Effector memory CD4-positive, alpha-beta T cell (primary cell): Measurements from ENCODE around the gene UBB.

Experiments used
- DNase-seq, 3 donors: peaks; one replicate each; pipeline ENCODE4 v3.0.0-alpha.2; 2020
- H3K27ac ChIP-seq: 2 replicates; pipeline ENCODE4 v1.7.0; 2013; ENCODE audit warnings: mild to moderate bottlenecking, low read length, moderate library complexity; ENCODE audit not compliant: insufficient read depth, poor library complexity, severe bottlenecking
- H3K27me3 ChIP-seq: replicated peaks from 2 replicates; pipeline ENCODE4 v1.7.0; 2013; ENCODE audit warnings: mild to moderate bottlenecking, low read length; ENCODE audit not compliant: insufficient read depth, control insufficient read depth, poor library complexity, severe bottlenecking
- H3K36me3 ChIP-seq: 2 replicates; pipeline ENCODE4 v1.7.0; 2013; ENCODE audit warnings: mild to moderate bottlenecking, low read length, moderate library complexity; ENCODE audit not compliant: control insufficient read depth, insufficient read depth
- H3K4me1 ChIP-seq: 2 replicates; pipeline ENCODE4 v1.7.0; 2013; ENCODE audit warnings: low read length, mild to moderate bottlenecking; ENCODE audit not compliant: control insufficient read depth, insufficient read depth, poor library complexity, severe bottlenecking
- H3K4me3 ChIP-seq: 2 replicates; pipeline ENCODE4 v1.7.0; 2013; ENCODE audit warnings: low read length, low read depth, mild to moderate bottlenecking; ENCODE audit not compliant: insufficient read depth, poor library complexity, severe bottlenecking
- H3K9me3 ChIP-seq: 2 replicates; pipeline ENCODE4 v1.7.0; 2013; ENCODE audit warnings: mild to moderate bottlenecking, low read length, moderate library complexity; ENCODE audit not compliant: control insufficient read depth

The UBB gene

GRCh38 chr17:16417399-16417798 is 36.5 kb downstream of the UBB start:
- DNase-seq, result no peak
- H3K36me3 ChIP-seq, result peaks cover 39% of the 10 kb centered on the region
- H3K4me1 ChIP-seq, result peaks cover 47% of the 10 kb centered on the region
- no peaks in the 10 kb centered on the region for H3K27me3 ChIP-seq
- no peak overlapping the region for H3K4me3 ChIP-seq
- H3K9me3 ChIP-seq, result no peaks in the 10 kb centered on the region
- H3K27ac ChIP-seq, result peak overlapping the region; percentile 90

- peak overlapping the region; percentile 54 for H3K27ac ChIP-seq
- H3K36me3 ChIP-seq, result peaks cover 46% of the 10 kb centered on the region
- no peak overlapping the region for H3K4me3 ChIP-seq
- no peaks in the 10 kb centered on the region for H3K9me3 ChIP-seq
- H3K4me1 ChIP-seq, result peaks cover 47% of the 10 kb centered on the region
- H3K27me3 ChIP-seq, result no peaks in the 10 kb centered on the region
- no peak for DNase-seq
Observed at GRCh38 chr17:16417896-16418684, 37.2 kb downstream of the UBB start.

GRCh38 chr17:16418685-16419068 is 37.8 kb downstream of the UBB start:
- H3K36me3 ChIP-seq, result peaks cover 52% of the 10 kb centered on the region
- no peak overlapping the region for H3K4me3 ChIP-seq
- DNase-seq, result no peak
- peaks cover 47% of the 10 kb centered on the region for H3K4me1 ChIP-seq
- H3K9me3 ChIP-seq, result no peaks in the 10 kb centered on the region
- peak overlapping the region; percentile 54 for H3K27ac ChIP-seq
- no peaks in the 10 kb centered on the region for H3K27me3 ChIP-seq

GRCh38 chr17:16419074-16419928 is 38.4 kb downstream of the UBB start:
- Histone ChIP-seq H3K36me3 (peaks cover 53% of the 10 kb centered on the region), H3K27me3 (no peaks in the 10 kb centered on the region), H3K27ac (peak overlapping the region; percentile 54), H3K4me1 (peaks cover 47% of the 10 kb centered on the region), H3K4me3 (no peak overlapping the region), H3K9me3 (no peaks in the 10 kb centered on the region)
- DNase-seq, result peak in 2 of 3 donors; percentile 35 to 44

GRCh38 chr17:16419929-16420271 is 39.0 kb downstream of the UBB start:
- Histone ChIP-seq H3K27ac (peak overlapping the region; percentile 54), H3K36me3 (peaks cover 53% of the 10 kb centered on the region), H3K9me3 (no peaks in the 10 kb centered on the region), H3K27me3 (no peaks in the 10 kb centered on the region), H3K4me1 (peaks cover 44% of the 10 kb centered on the region), H3K4me3 (no peak overlapping the region)
- peak; percentile 36 to 39 (median 39) for DNase-seq

GRCh38 chr17:16422416-16422815 is 41.5 kb downstream of the UBB start:
- no peaks in the 10 kb centered on the region for H3K9me3 ChIP-seq
- no peak for DNase-seq
- H3K4me3 ChIP-seq, result no peak overlapping the region
- no peak overlapping the region for H3K27ac ChIP-seq
- H3K27me3 ChIP-seq, result no peaks in the 10 kb centered on the region
- H3K4me1 ChIP-seq, result peaks cover 30% of the 10 kb centered on the region
- peaks cover 75% of the 10 kb centered on the region for H3K36me3 ChIP-seq

GRCh38 chr17:16423226-16423872 is 42.5 kb downstream of the UBB start:
- Histone ChIP-seq H3K36me3 (peaks cover 75% of the 10 kb centered on the region), H3K9me3 (no peaks in the 10 kb centered on the region), H3K27ac (no peak overlapping the region), H3K27me3 (no peaks in the 10 kb centered on the region), H3K4me3 (no peak overlapping the region), H3K4me1 (peaks cover 21% of the 10 kb centered on the region)
- no peak for DNase-seq

- Histone ChIP-seq H3K4me3 (no peak overlapping the region), H3K27me3 (no peaks in the 10 kb centered on the region), H3K4me1 (peaks cover 2% of the 10 kb centered on the region), H3K27ac (no peak overlapping the region), H3K36me3 (peaks cover 70% of the 10 kb centered on the region), H3K9me3 (no peaks in the 10 kb centered on the region)
- DNase-seq, result no peak
Observed at GRCh38 chr17:16425202-16425601, 44.3 kb downstream of the UBB start.

GRCh38 chr17:16425698-16426659 is 45.1 kb downstream of the UBB start:
- Histone ChIP-seq H3K4me3 (no peak overlapping the region), H3K4me1 (no peaks in the 10 kb centered on the region), H3K36me3 (peaks cover 64% of the 10 kb centered on the region), H3K27me3 (no peaks in the 10 kb centered on the region), H3K27ac (no peak overlapping the region), H3K9me3 (no peaks in the 10 kb centered on the region)
- DNase-seq, result no peak
